NCI-H1417 treated with DMSO at 0.1 percent for 48 hours (cell line): ENCODE data around the gene PPP1R26.
"Not testable (repeated sequence)": the region's sequence is repeated elsewhere in the genome, so short reads cannot be mapped to it uniquely, and the experiment has no call there.

Experiments
- DNase-seq: peaks from one replicate; lab custom pipeline; 2025; lab: John Stamatoyannopoulos, UW

PPP1R26 gene

DNA sequence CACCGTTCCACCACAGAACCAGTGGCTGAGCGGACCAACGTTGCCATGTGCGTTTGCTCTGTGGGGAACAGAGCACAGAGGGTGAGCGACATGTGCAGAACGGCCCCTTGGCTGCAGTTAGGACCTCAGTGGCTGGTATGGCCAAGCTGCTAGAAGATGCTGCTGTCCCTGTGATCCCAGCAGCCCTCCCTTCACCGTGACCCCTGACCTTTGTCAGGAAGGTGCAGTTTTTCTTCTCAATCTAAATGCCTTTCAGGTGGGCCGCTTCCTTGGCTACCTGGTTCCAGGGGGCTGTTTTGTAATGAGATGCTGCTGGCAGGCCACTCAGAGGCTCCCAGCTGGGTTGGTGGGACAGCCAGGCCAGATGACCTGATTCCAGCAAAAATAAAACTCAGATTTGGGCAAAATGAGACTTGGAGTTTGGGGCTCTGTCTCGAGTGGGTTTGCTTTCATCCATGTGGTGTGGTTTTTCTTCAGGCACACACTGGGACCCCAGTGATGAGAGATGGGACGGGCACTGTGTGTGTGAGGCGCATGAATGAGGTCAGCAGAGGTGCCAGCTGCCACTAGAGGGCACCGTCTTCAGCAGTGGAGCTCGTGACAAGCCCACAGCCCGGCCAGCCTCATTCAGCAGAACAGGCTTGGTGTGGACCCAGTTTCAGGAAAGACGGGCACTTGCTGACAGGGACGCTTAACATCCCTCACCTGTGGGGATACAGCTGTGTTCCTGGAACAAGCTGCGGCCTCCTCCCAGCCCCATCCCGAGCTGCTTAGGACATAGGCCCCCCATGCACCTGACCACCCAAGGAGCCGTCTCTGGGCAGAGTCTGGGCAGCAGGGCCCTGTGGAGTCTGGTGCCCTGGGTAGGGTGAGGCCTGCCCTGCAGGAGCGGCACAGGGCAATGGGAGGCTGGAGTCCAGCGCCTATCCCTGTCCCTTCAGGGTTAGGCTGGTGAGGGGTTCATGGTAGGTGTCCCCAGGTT, 25.0 kb downstream of the PPP1R26 start:
- no peak for DNase-seq

DNA sequence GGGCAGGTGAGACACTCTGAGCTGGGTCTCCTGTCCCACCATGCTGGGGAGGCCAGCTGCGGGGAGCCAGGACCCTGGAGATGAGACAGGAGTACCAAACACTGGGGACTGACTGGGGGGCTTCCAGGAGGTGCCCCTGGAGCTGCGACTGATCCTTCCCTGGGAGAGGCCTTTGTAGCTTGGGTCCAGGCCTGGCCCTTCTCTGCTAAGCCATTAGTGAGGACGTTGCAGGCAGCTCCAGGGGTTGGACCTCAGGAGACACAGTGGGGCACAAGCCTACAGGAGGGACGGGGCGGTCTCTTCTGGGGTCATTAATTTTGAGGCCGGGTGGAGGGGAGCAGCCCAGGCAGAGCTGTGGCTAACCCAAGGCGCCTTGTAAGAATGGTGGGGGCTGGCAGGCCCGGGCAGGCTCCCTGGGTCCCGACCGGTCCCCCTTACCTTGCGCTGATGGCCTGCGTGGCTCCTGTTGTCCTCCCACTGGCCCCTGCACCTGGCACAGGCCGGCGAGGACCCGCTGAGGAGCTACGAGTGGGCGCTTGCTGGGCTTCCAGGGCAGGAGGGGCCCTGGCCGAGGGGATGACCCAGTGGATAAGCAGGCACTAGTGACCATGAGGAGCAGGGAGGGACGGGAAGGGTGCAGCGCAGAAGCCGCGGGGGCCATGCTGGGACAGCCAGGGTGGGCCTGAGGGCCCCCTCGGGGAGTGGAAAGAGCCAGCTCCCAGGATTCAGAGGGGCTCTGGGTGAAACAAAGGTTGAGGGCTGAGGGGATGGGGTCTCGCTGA, 26.0 kb downstream of the PPP1R26 start:
- DNase-seq = no peak

DNA sequence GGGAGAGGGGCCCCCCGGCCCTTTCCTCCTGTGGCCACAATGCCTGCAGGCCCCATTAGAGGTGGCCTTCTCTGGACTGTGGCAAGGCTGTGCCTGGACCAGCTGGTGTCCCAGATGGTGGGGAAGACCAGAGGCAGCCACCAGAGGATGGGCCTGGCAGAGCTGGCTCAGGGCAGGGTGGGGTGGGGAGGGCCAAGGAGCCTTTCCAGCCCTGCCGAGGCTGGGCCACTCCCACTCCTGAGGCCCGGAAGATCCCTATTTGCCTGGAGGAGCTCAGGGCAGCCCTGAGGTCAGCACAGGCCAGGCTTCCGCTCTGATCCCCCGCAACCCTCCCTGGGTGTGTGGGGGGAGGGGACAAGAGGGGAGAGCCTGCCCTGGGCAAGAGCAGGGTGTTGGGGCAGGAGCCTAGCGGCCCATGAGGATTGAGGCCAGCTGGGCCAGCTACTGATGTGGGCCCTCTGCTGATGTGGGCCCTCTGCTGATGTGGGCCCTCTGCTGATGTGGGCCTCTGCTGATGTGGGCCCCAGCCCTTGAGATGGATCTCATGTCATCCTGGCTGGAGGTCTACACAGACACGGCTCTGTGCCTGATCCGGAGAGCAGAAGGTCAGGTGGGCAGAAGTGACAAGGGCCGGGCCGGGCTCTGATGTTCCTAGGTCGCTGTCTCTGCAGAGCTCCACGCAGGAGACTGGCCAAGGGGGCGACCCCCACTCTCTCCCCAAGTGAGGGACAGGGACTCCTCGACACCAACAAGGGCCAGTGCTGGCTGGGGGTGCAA, 26.9 kb downstream of the PPP1R26 start:
- DNase-seq = no peak

DNA sequence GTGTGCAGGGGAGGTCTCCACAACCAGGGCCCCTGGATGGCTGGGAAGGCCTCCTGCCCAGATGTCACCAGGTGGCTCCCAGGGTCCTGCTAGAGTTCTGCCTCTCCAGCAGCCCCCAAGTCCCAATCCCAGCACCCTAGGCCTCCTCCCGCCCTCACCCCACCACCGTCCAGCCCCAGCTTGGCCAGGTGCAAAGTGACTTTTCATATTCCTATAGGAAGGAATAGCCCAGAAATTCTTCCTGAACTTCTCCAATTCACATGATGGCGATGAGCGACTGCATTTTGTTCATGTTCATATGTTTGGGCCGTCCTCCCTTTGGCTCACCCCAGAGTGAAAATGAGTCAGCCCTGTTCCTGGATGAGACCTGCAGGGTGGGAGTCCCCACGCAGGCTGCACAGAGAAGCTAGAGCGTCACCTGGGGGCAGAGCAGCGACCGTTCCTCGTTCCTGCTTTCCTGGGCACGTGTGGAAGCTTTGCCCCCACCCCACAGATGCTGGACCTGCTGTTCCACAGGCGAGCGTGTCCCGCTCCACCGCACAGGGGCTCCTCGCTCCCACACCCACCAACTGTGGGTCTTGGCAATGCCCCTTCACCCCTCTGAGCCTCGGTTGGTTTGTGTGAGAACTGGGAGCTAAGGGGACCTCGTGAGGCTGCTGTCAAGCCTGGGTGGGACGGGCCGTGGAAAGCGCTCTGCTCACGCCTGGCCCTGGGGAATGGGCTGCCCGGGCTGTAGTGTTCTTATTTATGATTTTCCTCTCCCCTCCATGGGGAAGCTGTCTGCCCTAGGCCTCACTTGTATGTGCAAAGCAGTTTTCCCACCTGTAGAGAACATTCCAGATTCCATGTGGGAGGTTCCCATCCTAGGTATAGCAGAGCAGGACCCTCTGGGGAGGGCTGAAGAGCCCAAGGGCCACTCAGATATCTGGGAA, 27.8 kb downstream of the PPP1R26 start:
- DNase-seq = no peak

DNA sequence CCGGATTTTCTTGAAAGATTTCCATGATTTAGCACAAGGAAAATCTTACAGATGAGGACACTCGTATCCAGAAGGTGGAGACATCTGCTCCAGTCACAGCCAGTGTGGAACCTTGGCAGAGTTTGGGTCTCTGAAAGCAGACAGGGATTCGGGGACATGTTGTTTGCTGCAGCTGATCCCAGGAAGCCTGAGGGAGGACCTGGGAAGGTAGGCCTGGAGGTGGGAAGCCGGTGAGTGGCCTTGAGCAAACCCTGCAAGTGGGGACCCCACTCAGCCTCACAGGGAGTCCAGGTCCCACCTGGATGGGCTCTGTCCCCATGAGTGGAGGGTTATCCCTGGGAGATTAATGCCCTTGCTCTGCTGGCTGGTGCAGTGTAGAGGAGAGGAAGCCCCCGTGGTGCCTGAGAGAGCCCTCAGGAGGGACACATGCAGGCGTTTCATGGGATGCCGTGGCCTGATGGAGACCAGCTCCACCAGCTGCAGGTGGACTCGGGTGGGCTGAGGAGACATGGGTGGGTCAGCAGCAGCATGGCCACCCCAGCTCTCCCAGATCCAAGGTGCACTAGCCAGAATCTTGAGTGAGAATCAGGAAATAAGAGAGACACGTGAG, 28.7 kb downstream of the PPP1R26 start:
- DNase-seq = no peak

DNA sequence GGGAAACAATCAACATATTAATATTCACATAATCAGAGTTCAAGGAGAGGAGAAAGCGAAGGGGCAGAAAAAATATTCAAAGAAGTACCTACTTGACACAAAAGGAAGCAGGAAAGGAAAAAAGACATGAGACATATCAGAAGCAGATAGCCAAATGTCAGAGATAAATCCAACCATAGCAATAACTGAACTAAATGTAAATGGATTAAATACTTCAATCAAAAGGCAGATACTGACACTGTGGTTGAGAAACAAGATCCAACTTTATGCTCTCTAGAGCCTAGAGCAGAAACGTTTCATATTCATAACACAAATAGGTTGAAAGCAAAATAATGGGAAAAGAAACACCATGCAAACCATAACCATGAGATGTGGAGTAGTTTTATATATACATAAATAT, 29.9 kb downstream of the PPP1R26 start:
- DNase-seq = no peak

DNA sequence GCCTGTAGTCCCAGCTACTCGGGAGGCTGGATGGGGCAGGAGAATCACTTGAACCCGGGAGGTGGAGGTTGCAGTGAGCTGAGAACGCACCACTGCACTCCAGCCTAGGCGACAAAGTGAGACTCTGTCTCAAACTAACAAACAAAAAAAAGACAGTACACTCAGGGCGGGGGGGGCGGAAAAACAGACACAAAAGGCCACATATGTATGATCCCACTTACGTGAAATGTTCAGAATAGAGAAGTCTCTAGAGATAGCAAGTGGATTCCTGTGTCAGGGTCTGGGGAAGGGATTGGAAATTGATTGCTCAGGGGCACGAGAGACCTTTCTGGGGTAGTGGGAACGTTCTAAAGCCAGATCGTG, 32.6 kb downstream of the PPP1R26 start:
- DNase-seq = no peak

DNA sequence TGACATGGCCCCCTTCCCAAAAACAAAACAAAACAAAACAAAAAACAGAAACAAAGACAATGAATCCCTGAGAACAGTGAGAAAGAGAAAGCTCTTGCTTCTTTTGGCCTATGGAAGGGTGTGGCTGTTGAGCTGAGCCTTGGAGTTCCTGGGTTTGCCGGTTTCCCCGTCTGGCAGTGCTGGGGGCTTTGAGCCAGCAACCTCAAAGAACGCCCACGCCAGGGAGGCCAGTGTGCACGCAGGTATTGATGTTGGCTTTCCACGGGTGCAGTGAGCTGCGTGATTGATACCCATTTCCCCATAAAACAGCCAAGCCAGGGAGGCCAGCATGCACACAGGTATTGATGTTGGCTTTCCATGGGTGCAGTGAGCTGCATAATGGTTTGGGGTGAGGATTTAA, 33.3 kb downstream of the PPP1R26 start:
- DNase-seq = no peak

DNA sequence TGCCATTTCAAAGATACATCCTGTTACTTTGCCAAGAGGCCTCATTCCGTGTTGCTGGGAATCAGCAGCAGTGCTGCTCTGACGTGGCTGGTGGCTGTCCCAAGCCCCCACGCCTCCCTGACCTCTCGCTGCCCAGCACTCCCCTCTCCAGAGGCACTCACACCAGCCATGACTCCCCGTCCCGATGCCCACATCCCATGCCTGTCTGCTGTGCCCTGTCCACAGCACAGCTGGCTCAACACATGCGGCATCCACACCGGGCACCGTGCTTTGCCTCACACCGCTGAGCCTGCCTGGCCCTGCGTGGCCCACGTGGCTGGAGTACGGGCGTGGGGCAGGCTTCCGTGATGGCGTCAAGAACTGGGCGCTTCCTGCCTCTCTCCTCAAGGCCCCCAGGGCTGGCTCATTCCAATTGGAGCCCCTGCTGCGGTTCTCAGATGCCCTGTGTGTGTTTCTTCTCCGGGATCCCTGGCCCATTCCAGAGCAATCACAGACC, 33.8 kb downstream of the PPP1R26 start:
- DNase-seq = no peak

DNA sequence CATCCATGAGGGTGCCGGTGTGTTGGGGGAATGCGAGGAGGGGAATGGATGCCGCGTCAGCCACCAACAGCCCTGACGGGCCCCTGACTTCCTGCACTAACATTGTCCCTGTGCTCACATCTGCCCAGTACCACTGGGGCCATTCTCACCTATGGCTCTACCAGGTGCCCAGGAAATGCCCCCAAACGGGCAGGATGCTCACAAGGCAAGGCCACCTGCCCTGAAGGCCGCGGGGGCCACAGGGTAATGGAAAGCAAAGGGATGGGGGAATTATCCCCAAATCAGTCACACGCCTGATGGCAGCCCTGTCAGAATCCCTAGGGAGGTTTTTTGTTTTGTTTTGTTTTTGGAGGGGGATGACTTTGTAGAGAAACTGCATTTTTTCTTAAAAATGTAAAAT, 34.3 kb downstream of the PPP1R26 start:
- not testable (repeated sequence) for DNase-seq

DNA sequence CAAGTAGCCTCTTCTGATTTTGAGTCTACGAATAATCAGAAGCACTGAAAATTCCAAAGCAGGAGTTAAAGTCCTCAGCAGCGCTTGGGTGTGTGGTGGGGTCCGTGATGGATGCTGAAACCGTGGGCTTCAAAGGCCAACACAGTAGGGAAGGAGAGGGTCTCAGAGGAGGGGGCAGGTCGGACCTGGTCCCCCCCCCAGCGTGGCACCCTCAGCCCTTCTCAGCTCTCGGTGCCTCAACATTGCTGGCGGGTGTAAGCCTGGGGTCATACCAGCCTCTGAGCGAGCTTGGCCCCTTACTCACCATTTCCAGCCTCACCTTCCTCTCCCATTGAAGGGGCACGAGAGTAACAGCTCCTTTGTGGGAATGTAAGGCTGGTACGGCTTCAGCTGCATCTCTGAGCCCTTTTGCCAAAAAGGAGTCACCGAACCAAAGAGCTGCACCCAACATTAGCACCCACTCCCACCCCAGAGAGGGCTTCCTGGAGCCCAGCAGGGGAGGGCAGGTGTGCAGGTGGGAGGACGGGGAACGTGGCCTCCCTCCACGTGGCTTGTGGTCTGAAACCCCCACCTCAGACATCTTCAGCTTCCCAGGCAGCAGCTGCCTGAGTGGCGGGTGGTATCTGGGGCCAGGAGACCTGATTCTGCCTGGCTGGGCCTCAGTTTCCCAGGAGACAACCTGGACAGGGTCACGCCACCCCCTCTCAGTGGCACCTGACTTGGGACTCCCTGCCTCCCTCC, 34.9 kb downstream of the PPP1R26 start:
- DNase-seq = no peak

DNA sequence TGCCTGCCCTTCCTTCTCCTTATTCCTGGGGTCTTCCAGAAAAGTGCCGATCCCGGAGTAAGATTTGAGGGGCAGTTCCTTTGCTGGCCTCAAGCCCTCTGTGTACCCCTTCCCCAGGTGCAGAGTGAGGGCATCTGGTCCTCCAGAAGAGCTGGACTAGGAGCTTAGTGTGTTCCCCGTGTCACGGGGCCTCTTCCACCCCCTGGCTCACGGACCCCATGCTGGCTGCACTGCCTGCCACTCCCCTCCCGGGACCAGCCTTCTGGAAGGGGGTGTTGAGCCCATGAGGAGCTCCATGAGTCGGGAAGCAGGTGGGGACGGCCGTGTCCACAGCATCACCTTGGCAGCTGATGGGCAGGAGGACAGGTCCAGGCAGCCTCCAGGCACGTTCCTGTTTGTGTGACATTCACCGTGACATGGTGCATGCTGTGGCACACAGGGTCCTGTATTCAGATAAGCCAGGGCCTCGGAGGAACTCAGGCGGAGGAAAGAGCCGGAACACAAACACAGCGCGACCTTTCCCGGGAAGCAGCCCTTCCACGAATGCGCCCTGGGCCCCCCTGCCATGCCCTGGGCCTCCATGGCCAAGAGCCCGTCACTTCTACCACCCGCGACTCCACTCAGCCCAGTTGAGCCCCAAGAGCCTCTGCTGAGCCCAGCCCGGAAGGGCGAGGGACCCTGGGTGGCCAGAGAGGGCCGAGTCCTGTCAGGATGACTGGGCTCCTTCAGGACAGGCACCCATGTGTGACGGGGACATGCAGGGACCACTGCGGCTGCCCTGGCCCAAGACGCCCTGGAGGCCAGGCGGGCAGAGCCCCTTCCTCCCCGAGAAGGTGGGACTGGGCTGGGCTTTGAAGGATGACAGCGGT, 35.7 kb downstream of the PPP1R26 start:
- no peak for DNase-seq

DNA sequence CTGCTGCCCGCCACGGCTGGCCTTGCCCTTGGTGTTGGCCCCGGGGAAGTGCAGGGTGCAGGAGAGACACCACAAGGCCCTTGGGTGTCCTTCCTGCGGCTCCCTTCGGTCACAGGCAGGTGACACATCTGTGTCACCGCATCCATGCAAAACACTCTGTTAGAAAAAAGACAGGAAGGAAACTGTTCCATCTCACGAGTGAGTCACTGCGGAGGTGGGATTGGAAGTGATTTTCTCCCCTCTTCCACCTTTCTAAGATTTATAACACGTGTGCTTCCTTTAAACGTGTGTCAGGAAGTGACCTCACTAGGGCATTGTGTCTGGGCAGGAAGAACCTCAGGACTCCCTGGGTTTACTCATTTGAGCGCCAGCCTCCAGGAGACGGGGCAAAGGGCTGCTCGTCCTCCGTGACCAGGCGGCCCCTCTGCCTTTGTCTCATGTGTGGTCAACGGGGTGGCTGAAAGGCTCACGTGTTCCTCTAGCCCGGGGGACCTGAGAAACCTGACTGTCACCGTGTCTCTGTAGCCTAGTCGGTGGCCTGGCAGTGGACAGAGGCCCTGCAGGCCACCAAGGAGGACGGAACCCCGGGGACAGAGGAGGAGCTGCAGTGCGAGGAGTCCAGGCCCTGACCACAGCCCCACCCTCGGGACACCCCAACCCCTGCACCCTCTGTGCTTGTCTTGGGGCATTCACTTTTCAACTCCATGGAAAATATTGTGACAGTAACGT, 36.7 kb downstream of the PPP1R26 start:
- DNase-seq = no peak

DNA sequence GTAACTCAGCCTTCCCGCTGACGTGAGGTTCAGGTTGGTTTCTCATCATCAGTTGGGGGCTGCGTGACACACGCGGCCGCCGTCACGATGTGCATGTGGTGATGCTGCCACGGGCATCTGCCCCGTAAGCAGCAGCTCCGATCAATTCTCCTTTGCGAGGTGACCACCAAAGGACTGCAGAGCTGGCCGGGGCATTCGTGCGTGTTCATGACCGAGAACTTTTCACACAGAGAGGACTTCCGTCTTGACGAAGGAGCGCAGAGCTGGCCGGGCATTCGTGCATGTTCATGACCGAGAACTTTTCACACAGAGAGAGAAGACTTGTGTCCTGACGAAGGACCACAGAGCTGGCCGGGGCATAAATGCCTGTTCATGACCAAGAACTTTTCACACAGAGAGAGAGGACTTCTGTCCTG, 37.8 kb downstream of the PPP1R26 start:
- no peak for DNase-seq

DNA sequence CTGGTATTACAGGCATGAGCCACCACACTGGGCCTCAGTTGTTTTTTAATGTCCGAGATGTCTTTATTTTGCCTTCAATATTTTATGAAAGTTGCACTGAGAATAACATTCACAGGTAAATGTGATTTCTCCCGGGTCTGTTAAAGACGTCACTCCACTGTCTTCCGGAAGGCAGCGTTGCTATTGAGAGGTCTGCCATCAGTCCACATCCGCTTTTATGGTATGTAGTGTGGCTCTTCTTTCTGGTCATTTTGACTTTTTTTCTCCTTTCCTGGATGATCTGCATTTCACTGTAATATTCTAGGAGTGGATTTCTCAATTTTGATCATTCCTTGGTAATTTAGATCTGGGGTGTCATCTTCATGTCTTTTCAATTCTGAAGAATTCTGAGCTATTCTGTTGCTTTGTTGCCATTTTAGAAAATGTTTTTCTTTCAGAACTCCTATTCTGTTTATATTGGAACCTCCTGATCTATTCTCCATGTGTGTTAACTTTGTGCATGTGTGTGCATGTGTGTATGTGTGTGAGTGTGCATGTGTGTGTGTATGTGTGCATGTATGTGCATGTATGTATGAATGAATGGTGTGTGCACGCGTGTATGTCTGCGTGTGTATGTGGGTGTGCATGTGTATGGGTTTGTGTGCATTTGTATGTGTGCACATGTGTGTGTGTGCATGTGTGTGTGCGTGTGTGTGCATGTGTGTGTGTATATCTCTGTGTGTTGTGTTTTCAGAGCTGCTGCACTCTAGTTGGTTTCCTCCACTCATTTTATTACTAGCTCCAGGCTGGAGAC, 39.8 kb downstream of the PPP1R26 start:
- no peak for DNase-seq

DNA sequence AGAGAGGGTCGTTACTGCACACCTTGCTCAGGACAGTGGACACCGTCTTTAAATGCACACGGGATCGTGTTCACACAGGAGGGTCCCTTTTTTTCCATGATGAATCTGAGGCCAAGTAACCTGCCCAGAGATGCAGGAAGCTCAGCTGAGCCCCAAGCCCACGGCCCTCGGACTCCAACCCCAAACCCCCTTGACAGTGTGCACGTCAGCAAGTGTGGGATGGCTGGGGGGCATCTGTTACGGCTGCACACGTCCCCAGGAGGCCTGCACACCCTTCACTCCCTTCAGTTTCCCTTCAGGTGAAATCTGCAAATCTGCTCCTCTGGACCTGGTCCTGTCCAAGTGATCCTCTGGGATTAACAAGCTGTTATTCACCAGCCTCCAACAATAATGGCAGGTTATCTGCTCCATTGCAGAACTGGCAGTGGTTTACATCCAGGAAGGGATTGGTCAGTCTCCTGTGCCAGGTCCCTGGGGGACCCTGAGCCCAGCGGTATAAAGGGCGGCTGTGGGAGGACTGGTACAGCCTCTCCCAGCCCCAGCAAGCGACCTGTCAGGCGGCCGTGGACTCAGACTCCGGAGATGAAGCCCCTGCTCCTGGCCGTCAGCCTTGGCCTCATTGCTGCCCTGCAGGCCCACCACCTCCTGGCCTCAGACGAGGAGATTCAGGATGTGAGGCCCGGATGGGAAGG, 41.5 kb downstream of the PPP1R26 start, which contains the start of gene LCN1:
Gene LCN1, plus strand, starts transcription at position 525 of the 692 bp plus-strand sequence. Its CDS starts 58 bp downstream, at position 583.
- no peak for DNase-seq
